ENCODE data around the gene AFF3. TPM values are rescaled to one million over a fixed set of nuclear protein-coding genes. Genes with fewer than 3 reads are reported as not detected.

Gene AFF3
- total and polyA plus RNA-seq, 2 of the 13 experiments (the other 11 are each of a cell fraction or from before 2014, with no cell fraction given), result not detected

DNA sequence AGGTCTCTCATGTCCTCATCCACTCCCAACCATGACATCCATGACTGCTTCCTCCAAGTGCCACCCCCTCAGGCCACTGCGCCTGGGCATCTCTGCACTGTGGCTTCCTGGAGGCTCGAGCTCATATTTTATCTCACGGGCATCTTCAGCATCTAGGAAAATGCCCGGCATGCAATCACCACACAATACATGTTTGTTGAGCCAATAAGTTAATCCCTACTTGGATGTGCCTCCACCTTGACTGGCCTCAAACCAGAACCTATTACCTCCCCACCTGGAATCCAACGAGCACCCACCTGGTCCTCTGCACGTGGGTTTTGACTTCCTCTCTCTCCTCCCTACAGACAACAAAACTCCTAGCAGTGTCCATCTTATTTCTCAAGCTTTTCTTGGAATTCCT is 453.7 kb downstream of the AFF3 start:
- no peak for TF ChIP-seq MZF1 (CRISPR knock-in tag; IDR thresholded peaks at IDR 0.05; ENCODE audit: borderline replicate concordance)
- TF ChIP-seq ZNF770 (CRISPR knock-in tag; IDR thresholded peaks at IDR 0.05), result no peak
- TF ChIP-seq NCOA2 (CRISPR knock-in tag; IDR thresholded peaks at IDR 0.05), result no peak
- TF ChIP-seq MTA1 (CRISPR knock-in tag; IDR thresholded peaks at IDR 0.05; ENCODE audit: borderline replicate concordance), result no peak
- TF ChIP-seq, protein P1, sequence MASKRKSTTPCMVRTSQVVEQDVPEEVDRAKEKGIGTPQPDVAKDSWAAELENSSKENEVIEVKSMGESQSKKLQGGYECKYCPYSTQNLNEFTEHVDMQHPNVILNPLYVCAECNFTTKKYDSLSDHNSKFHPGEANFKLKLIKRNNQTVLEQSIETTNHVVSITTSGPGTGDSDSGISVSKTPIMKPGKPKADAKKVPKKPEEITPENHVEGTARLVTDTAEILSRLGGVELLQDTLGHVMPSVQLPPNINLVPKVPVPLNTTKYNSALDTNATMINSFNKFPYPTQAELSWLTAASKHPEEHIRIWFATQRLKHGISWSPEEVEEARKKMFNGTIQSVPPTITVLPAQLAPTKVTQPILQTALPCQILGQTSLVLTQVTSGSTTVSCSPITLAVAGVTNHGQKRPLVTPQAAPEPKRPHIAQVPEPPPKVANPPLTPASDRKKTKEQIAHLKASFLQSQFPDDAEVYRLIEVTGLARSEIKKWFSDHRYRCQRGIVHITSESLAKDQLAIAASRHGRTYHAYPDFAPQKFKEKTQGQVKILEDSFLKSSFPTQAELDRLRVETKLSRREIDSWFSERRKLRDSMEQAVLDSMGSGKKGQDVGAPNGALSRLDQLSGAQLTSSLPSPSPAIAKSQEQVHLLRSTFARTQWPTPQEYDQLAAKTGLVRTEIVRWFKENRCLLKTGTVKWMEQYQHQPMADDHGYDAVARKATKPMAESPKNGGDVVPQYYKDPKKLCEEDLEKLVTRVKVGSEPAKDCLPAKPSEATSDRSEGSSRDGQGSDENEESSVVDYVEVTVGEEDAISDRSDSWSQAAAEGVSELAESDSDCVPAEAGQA (IDR thresholded peaks at IDR 0.05; ENCODE audit: low read depth), result no peak
- TF ChIP-seq, protein P1 (CRISPR knock-in tag; IDR thresholded peaks at IDR 0.05; ENCODE audit: borderline replicate concordance), result no peak
- TF ChIP-seq ZNF615 (CRISPR knock-in tag; IDR thresholded peaks at IDR 0.05; ENCODE audit: borderline replicate concordance), result no peak
- TF ChIP-seq, protein P2, sequence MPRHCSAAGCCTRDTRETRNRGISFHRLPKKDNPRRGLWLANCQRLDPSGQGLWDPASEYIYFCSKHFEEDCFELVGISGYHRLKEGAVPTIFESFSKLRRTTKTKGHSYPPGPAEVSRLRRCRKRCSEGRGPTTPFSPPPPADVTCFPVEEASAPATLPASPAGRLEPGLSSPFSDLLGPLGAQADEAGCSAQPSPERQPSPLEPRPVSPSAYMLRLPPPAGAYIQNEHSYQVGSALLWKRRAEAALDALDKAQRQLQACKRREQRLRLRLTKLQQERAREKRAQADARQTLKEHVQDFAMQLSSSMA (CRISPR knock-in tag; IDR thresholded peaks at IDR 0.05), result no peak
- no peak for TF ChIP-seq CC2D1A (CRISPR knock-in tag; IDR thresholded peaks at IDR 0.05)
- TF ChIP-seq HMG20B (CRISPR knock-in tag; conservative IDR thresholded peaks at IDR 0.05), result no peak
- TF ChIP-seq ETV5 (CRISPR knock-in tag; IDR thresholded peaks at IDR 0.05; ENCODE audit: borderline replicate concordance), result no peak
- no peak for TF ChIP-seq ZNF737 (CRISPR knock-in tag; IDR thresholded peaks at IDR 0.05; ENCODE audit: borderline replicate concordance)
- no peak for TF ChIP-seq ZNF496 (CRISPR knock-in tag; IDR thresholded peaks at IDR 0.05; ENCODE audit: insufficient replicate concordance)
- no peak for TF ChIP-seq BRD4 (CRISPR knock-in tag; IDR thresholded peaks at IDR 0.05)
- TF ChIP-seq ZNF543 (CRISPR knock-in tag; IDR thresholded peaks at IDR 0.05), result no peak
- TF ChIP-seq ZNF569 (CRISPR knock-in tag; IDR thresholded peaks at IDR 0.05; ENCODE audit: borderline replicate concordance), result no peak
- TF ChIP-seq ZNF432 (CRISPR knock-in tag; IDR thresholded peaks at IDR 0.05; ENCODE audit: borderline replicate concordance), result no peak
- Histone ChIP-seq H3K4me1 (ENCODE audit: insufficient read depth, low read length) (no peaks in the 10 kb centered on the region), H3K9ac (ENCODE audit: insufficient read depth, low read depth, low read length) (no peak overlapping the region), H3K4me2 (ENCODE audit: low read depth, low read length) (no peak overlapping the region), H3K9me3 (ENCODE audit: low read length) (no peaks in the 10 kb centered on the region), H2AFZ (ENCODE audit: low read length) (no peak overlapping the region), H3K4me3 (replicated peaks in 1 of 3; ENCODE audit: insufficient read depth in 1 of 3, low read depth in 2 of 3, low read length in 3 of 3) (no peak overlapping the region), H3K36me3 (replicated peaks in 1 of 2; ENCODE audit: control insufficient read depth in 1 of 2, insufficient read depth in 2 of 2, low read length in 2 of 2) (no peaks in the 10 kb centered on the region), H3K79me2 (ENCODE audit: insufficient read depth, low read length) (no peaks in the 10 kb centered on the region), H3K27ac (ENCODE audit: extremely low read length, insufficient read depth, low read length) (no peak overlapping the region), H3K27me3 (ENCODE audit: control insufficient read depth in 1 of 2, insufficient read depth in 2 of 2, low read length in 2 of 2) (0 out of 5 replicates have a peak, but pooled peaks cover 0 to 3% of the 10 kb centered on the region in 2 experiments), H4K20me1 (ENCODE audit: insufficient read depth, low read length) (no peaks in the 10 kb centered on the region)
- WGBS (ENCODE audit: low lambda C conversion rate), result 22% methylated on average over 6 of the region's 6 CpGs
- CTCF ChIA-PET (ENCODE audit: low intra/inter-chr PET ratio, low total read pairs), result no interaction called here
- DNase-seq (ENCODE audit: low spot score) (no peak), ATAC-seq (no peak), FAIRE-seq (no peak)
- in situ Hi-C loops (cut with HindIII; ENCODE audit: extremely low pct_ligation_motif_present, low pct_unique_long_range_greater_than_20kb), result no loop called here
- POLR2A ChIA-PET, result no interaction called here
- intact Hi-C loops (cut with micrococcal nuclease; ENCODE audit: unreplicated experiment), result no loop called here
- BruUV-seq (replicated peaks), result no TSS peak

Data from HepG2 (cell line).